Loucy (cell line): ENCODE data around the gene RAD23B.

Experiments used
- EZH2phosphoT487 ChIP-seq: fragments of 200-600 bp; IDR thresholded peaks from 2 replicates; pipeline ENCODE4 v1.6.1; 2018; ENCODE audit warnings: antibody characterized with exemption, mild to moderate bottlenecking, moderate library complexity, borderline replicate concordance
- TF ChIP-seq, protein P1 (sequence below): fragments of 200-600 bp; sonication (generic); conservative IDR thresholded peaks from 2 replicates; pipeline ENCODE4 v1.5.1; 2014; ENCODE audit warnings: mild to moderate bottlenecking, antibody characterized with exemption, low read length

DNA sequence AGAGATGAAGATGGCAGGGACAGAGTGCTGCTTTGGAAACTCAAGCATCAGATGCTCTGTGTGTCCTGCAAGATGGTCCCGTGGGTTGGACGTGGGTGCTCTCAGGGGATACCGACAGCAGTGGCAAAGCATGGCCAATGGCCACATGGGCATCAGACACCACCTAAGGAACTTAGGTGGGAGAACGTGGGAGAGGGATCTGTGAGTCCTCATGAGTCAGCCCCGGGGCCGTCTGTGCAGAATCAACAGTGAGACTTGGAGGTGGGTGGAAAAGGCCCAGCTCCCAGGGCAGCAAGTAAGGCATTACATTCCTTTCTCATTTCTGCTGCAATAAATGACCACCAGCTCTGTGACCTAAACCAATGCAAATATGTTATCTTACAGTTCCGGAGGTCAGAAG lies 77.0 kb downstream of the RAD23B start:
- TF ChIP-seq, protein P1, sequence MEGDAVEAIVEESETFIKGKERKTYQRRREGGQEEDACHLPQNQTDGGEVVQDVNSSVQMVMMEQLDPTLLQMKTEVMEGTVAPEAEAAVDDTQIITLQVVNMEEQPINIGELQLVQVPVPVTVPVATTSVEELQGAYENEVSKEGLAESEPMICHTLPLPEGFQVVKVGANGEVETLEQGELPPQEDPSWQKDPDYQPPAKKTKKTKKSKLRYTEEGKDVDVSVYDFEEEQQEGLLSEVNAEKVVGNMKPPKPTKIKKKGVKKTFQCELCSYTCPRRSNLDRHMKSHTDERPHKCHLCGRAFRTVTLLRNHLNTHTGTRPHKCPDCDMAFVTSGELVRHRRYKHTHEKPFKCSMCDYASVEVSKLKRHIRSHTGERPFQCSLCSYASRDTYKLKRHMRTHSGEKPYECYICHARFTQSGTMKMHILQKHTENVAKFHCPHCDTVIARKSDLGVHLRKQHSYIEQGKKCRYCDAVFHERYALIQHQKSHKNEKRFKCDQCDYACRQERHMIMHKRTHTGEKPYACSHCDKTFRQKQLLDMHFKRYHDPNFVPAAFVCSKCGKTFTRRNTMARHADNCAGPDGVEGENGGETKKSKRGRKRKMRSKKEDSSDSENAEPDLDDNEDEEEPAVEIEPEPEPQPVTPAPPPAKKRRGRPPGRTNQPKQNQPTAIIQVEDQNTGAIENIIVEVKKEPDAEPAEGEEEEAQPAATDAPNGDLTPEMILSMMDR = no peak
- TF ChIP-seq EZH2phosphoT487 = no peak
